NB4 (cell line): ENCODE results near the gene AGBL4.

Experiments used
- CTCF ChIP-seq: IDR thresholded peaks from one replicate; pipeline ENCODE4 v1.5.1; 2012; ENCODE audit warnings: low read depth, low read length
- MAX ChIP-seq: IDR thresholded peaks from 2 replicates; pipeline ENCODE4 v1.6.1; 2011; ENCODE audit warnings: low read depth, low read length
- MYC ChIP-seq: IDR thresholded peaks from 2 replicates; pipeline ENCODE4 v1.6.1; 2011; ENCODE audit warnings: low read depth, low read length
- POLR2A ChIP-seq: IDR thresholded peaks from 2 replicates; pipeline ENCODE4 v1.6.1; 2011; ENCODE audit warnings: mild to moderate bottlenecking; ENCODE audit not compliant: insufficient read length; ENCODE audit errors: extremely low read depth

GRCh38 chr1:49060766-49061165 lies 963.0 kb downstream of the AGBL4 start:
- TF ChIP-seq CTCF (no peak), POLR2A (no peak), MYC (no peak), MAX (no peak)
